Measurements from ENCODE around the gene SERP1.

DNA sequence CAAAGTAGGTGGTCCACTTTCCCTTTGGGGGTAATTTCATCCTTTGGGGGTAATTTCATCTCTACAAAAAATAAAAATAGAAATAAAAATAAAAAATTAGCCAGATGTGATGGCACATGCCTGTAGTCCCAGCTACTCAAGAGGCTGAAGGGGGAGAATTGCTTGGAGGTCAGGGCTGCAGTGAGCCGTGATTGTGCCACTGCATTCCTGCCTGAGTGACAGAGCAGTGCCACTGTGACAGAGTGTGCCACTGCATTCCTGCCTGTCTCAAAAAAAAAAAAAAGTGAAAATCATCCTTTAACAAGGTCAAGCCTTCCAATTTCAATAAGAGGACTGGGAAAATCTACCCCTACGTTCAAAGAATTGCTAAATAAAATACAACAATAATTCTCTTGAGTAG lies 22.8 kb downstream of the SERP1 start:
- TF ChIP-seq SP1 (IDR thresholded peaks at IDR 0.05) (no peak), LEF1 (IDR thresholded peaks at IDR 0.05; ENCODE audit: borderline replicate concordance) (no peak), FOXA1 (IDR thresholded peaks at IDR 0.05) (no peak), NFRKB (IDR thresholded peaks at IDR 0.05) (no peak), ARNT (IDR thresholded peaks at IDR 0.05) (no peak)
